Measurements from ENCODE around the gene DIPK1C.

Gene DIPK1C

GRCh38 chr18:74450626-74451025 lies 6.5 kb downstream of the DIPK1C start:
- no peak for DNase-seq

- no peak for DNase-seq
Observed at GRCh38 chr18:74447404-74448152, 9.5 kb downstream of the DIPK1C start.

- DNase-seq = no peak
Observed at GRCh38 chr18:74446631-74447403, 10.3 kb downstream of the DIPK1C start.

- DNase-seq = no peak
Observed at GRCh38 chr18:74446178-74446577, 10.9 kb downstream of the DIPK1C start.

GRCh38 chr18:74445585-74445984 lies 11.5 kb downstream of the DIPK1C start:
- no peak for DNase-seq

GRCh38 chr18:74444104-74444503 lies 13.0 kb downstream of the DIPK1C start:
- DNase-seq = no peak

GRCh38 chr18:74440808-74441427 lies 16.2 kb downstream of the DIPK1C start:
- DNase-seq = no peak

GRCh38 chr18:74438091-74438490 lies 19.0 kb downstream of the DIPK1C start:
- DNase-seq = no peak

GRCh38 chr18:74436158-74436769 lies 20.8 kb downstream of the DIPK1C start:
- no peak for DNase-seq

- no peak for DNase-seq
Observed at GRCh38 chr18:74435740-74436139, 21.4 kb downstream of the DIPK1C start.

GRCh38 chr18:74434466-74434865 lies 22.6 kb downstream of the DIPK1C start:
- no peak for DNase-seq

- DNase-seq = no peak
Observed at GRCh38 chr18:74430806-74431571, 26.1 kb downstream of the DIPK1C start.

- DNase-seq = no peak
Observed at GRCh38 chr18:74430231-74430630, 26.9 kb downstream of the DIPK1C start.

- DNase-seq = no peak
Observed at GRCh38 chr18:74429096-74429495, 28.0 kb downstream of the DIPK1C start.

- no peak for DNase-seq
Observed at GRCh38 chr18:74427442-74428112, 29.5 kb downstream of the DIPK1C start.

- no peak for DNase-seq
Observed at GRCh38 chr18:74425876-74426275, 31.2 kb downstream of the DIPK1C start.

GRCh38 chr18:74425161-74425560 lies 31.9 kb downstream of the DIPK1C start:
- no peak for DNase-seq

GRCh38 chr18:74422541-74422940 lies 34.6 kb downstream of the DIPK1C start:
- no peak for DNase-seq

- DNase-seq = no peak
Observed at GRCh38 chr18:74420926-74421325, 36.2 kb downstream of the DIPK1C start.

- no peak for DNase-seq
Observed at GRCh38 chr18:74420481-74420880, 36.6 kb downstream of the DIPK1C start.

GRCh38 chr18:74419761-74420160 lies 37.3 kb downstream of the DIPK1C start:
- DNase-seq = peak; percentile 63

GRCh38 chr18:74418023-74418422 lies 39.1 kb downstream of the DIPK1C start:
- no peak for DNase-seq
